Eye (tissue), 1 donor: Measurements from ENCODE around the gene CFAP46.

Experiments
- DNase-seq: peaks from one replicate; pipeline ENCODE4 v3.0.0-alpha.2; 2015

Gene CFAP46

DNA sequence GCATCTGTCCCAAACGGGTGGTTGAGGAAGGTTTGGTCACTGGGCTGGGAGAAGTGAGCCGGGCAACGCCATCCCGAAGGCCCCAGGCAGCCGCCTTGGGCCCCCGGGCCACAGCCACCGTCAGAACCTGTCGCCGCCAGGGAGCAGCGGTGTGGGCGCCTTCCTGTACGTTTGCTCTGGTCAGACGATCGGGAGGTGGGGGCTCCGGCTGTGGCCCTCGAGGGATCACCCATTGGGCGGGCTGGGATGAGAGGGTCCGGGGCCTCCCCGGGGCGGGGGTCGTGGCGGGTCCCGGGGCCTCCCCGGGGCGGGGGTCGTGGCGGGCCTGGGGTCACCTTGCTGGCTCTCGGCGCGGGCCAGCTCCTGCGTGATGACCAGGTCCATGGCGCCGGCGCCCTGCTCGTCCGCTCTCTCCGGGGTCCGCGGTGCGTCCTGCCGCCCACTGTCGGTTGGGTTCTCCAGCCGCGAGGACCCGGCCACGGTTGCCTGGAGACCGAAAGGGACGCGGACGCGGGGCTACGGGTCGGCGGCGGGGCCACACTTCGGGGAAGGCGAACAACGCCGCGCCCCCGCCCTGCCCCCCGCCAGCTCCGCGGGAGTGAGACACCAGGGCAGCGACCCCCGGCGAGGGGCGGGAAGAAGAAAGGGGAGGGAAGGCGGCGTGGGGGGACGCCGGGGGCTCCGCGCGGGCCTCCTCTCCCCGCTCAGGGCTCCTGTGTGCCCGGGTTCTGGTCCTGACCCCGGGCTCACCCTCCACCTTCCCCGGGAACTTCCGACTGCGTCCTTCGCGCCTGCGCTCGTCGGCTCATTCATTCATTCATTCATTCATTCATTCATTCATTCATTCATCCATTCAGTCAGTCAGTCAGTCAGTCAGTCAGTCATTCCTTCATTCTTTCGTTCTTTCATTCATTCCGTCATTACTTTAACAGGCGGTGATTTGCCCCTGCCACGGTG is at the start of gene CFAP46:
Gene CFAP46, minus strand, starts transcription at position 470 of the 957 bp plus-strand sequence. Its CDS starts 86 bp downstream, at position 384.
- DNase-seq: peak; percentile 91

DNA sequence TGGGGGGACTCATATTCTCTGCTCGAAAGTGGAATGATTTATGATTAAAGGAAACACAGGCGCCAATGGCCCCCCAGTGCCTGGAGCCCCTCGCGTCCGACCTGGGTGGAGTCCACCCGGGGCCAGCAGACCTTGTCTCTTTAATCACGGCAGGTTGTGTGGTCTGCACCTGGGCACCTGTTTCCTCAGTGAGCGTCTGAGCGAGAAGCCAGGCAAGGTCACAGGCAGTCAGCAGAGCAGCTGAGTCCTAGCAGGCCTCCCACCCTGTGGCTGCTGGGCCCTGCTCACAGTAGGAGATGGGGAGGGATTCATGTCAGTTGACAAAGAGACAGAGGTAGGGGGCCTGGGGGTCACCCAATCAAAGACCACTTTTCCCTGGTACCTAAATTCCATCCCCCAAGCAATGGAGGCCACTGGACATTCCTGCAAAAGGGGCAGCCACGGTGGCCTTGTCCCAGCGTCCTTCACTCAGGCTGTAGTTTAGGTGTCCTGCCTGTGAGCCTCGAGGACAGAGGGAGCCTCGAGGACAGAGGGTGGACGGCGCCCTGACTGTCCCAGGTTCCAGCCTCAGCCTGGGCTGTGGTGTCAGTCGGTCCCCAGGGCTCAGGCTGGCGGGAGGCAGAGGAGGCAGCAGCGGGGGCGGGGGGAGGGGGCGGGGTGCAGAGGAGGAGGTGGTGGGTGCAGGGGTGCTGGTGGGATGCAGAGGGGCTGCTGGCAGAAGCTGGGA is 49.5 kb upstream of the CFAP46 start:
- DNase-seq: no peak

DNA sequence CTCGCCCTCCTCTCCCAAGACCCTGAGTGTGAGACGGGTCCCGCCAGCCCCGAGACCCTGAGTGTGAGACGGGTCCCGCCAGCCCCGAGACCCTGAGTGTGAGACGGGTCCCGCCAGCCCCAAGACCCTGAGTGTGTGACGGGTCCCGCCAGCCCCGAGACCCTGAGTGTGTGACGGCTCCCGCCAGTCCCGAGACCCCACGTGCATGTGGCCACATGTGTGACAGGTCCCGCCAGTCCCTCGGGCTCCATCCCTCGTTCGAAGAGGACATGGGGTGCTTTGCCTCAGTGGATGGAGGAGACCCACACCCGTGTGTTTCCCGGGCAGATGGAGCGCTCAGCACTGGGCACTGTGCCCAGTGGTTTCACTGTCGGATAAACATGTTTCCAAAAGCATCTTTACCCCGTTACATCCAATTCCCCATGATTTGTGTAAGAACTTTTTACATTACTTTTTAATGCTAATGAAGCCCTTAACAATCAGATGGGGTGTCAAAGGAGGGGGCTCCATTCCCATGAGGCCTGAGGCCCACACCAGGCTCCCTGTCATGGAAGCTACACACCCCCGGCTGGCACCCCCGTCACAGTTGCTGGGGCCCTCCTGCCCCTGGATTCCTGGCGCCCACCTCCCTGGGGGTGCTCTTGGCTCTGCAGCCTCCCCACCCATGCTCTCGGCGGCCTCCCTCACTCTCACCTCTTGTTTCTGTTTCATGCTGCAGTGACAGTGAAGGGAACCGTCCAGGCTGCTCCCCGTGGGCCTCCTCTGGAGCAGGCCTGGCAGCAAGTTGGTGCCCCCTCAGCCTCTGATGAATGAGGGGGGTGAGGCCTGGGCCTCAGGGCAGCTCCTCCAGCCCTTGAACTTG is 48.5 kb upstream of the CFAP46 start:
- DNase-seq: no peak

DNA sequence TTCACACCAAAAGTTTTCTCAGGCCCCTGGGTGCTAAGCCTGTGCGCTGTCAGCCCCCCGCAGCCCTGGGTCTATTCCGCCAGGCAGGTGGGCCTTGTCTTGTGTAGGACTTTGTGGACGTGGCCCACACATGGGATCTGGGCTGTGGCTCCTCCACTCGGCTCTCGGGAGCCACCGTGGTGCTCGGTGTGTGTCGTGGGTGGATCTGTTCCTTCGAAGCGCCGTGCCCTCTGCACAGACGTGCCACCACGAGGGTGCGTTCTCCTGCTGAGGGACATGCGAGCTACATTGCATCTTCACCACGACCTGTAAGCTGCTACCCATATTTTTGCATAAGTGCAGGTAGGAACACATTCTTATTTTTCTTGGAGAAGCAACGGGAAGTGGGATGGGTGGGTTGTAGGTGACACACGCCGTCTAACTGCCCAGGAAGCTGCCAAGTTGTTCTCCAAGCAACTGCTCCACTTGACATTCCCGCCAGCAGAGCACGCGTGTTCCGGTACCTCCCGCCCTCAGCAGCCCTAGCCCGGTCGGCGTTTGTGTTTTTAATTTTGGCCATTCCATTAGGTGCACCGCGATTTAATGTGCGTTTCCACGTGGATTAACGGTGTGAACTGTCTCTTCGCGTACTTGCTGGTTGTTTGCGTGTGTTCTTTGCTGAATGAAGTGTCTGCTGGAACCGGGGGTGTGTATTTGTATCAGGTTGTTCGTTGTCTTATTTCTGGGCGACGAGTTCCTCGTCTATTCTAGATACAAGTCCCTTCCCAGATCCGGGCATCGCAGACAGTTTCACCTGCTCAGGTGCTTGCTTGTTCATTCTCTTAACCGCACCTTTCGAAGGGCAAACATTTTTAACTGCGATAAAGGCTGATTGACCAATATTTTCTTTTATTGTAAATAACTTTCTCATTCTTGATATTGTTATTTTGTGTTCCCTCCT is 47.4 kb upstream of the CFAP46 start:
- DNase-seq: no peak

DNA sequence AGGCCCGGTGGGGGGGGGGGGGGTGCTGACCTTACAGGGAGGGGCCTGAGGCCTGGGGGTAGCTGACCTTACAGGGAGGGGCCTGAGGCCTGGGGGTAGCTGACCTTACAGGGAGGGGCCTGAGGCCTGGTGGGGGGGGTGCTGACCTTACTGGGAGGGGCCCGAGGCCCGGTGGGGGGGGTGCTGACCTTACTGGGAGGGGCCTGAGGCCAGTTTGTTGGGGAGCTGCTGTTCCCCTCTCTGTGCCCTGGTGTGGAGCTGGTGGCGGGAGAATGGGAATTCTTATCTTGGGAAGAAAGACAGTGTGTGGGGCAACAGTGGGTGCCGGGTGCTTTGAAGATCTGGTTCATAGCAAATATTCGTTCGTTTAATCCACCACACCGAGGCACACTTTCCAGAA is 46.6 kb upstream of the CFAP46 start:
- no peak for DNase-seq

DNA sequence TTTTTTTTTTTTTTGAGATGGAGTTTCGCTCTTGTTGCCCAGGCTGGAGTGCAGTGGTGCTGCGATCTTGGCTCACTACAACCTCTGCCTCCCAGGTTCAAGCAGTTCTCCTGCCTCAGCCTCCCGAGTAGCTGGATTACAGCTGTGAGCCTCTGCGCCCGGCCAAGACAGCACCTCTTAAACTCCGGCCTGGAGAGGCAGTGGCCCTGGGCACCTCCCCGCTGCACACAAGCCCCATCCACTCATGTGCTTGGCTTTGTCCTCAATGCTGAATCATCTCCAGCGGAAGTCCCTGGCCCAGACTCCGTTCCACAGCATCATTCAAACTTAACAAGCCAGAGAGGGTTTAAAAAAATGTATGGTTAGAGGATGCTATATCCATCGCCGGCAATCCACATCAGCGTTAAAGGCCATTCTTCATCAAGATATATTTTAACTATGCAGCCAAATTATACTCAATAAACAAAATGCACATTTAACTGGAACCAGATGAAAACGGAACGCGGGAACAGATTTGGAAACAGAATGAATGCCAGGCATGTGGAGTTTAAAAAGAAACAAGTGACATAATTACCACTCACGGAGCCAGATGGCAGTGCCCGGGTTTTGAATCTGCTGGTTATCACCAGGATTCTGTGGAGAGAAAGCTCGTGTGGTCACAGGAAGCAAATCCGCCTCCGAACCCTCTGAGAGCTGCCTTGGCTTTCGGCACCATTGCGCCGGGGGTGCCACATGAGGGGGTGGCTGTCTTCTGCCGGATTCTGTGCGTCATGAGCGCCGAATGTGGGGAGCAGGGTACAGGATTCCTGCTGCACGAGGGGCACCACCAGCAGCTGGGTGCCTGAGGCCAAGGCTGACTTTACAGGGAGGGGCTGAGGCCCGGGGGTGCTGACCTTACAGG is 45.6 kb upstream of the CFAP46 start:
- DNase-seq: peak; percentile 73

DNA sequence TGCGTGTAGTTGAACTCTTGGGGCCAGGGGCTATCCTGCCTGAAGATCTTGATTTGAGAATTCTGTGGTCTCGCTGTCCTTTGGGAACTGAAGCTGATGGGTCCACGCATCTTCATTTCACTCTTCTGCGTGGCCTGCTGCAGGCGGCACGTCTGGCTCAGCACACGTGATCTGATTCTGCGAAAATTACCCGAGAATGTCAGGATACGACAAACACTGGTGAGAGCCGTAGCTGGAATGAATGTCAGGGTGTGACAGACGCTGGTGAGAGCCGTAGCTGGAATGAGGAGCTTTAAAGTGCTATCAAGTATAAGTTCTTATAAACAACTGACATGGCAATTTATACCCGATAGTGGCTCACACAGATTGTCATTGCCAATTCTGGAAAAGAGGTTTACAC is 44.6 kb upstream of the CFAP46 start:
- DNase-seq: no peak

DNA sequence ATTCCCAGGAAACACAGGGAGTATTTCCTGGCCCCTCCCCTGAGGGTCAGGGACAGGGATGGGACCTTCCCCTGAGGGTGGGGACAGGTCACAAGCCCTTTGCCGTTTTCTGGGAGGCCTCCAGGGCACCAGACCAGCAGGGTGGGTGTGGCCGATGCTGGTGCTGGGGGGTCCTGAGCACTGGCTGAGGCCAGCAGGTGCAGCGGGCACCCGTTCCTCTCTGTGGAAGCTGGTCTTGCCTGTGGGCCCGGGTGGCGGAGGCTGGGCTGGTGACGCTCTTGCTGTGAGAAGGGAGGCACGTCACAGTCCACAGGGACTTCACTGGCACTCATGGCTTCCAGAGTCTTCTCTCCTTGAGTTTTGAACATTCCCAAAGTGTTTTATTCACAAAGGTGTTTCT is 44.2 kb upstream of the CFAP46 start:
- DNase-seq: no peak

DNA sequence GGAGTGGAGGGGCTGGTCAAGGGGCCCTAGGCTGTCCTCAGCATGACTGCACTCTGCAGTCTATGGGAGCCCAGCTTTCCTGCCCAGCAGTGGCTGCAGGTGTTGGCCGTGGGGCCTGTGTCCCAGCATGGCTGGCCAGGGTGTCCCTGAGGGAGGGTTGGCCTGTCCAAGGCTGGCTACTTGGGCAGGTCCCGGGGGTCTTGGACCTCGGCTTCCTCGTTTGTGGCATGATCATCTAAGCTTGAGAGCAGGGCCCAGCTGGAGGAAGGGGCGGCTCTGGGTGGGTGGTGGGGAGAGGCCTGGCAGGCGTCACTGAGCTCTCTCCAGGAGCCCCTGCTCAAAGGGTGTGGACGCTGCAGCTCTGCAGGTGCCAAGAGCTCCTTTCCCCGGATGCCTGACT is 43.7 kb upstream of the CFAP46 start:
- no peak for DNase-seq

DNA sequence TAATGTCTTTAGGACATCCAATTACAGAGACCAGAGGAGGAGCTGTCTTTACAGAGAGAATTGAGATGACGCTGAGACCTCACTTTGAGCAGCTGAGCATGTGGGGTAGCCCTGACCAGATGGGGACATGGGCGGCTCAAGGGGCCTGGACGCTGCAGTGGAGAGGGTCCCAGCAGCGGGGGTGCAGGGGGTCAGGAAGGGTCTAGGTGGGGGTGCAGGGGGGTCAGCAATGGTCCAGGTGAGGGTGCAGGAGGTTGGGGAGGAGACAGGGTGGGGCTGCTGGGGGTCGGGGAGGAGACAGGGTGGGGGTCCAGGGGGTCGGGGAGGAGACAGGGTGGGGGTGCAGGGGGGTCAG is 43.2 kb upstream of the CFAP46 start:
- DNase-seq: no peak

DNA sequence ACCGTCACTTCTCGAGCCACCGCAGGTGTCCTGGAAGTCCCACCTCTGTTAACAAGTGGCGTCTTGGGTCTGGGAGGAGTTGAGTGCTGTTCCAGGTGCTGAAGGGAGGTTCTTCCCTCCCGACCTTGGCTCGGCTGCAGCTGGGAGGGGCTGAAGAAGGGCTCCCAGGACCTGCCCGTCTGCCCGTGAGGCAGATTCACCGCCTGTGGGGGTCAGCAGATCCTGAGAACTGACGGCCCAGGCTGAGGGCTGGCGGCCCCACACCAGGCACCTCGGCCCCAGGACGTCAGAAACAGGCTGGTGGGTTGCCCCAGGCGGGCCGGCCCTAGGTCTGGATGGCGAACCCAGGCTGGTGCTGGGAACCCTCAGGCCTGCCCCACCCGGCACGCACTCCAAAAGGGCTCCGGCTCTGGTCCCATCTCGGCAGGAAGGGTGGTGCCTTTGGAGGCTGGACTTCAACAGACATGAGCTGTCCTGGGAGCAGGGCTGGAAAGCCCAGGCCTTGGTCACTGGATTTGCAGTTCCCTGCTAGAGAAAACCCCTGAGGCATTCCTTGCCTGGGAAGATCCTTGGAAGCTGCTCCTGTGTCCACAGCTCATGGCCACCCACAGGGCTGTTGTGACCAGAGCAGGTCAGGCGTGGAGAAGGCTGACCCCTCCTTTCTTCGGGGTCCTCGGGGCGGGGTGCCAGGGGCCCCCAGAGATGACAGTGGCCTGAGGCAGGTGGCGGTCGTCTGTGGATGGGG is 42.6 kb upstream of the CFAP46 start:
- DNase-seq: no peak

DNA sequence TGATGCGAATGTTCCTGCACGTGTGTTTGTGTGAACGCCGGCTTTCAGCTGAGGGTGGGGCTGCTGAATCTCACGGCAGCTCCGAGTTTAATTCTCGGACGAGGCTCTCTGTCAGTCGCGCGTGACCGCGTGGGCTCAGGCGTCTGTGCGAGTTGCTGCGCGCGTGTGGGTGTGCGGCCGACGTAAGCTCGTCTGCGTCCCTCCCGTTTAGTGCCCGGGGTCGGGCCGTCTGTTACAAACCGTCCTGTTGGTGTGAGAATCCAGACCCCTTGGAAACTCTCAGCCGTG is 41.6 kb upstream of the CFAP46 start:
- no peak for DNase-seq

DNA sequence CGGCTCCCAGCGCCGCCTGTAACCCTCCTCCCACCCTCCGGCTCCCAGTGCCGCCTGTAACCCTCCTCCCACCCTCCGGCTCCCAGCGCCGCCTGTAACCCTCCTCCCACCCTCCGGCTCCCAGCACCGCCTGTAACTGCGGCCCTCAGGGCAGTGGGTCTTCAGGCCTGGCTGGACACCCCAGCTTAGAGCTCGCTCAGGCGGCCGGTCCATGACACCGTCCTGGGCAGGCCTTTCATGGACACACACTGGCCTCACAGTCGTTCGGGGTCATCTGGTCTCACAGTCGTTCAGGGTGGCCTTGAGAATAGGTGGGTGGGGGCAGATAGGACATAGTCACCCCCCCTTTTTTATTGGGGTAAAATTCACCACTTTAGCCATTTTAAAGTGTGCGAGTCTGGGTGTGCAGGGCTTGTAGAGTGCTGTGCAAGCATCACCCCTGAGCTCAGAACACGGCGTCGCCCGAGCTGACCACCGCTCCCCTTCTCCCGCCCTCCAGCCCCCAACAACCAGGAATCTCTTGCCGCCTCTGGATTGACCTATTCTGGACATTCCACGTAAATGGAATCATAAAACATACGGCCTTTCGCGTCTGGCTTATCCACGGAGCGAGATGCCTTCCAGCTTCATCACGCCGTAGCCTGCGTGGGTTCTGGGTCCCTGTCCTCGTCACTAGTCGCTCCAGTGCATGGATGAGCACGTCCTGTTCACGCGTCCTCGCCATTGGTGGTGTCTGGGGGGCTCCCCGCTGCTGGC is 41.1 kb upstream of the CFAP46 start:
- no peak for DNase-seq

DNA sequence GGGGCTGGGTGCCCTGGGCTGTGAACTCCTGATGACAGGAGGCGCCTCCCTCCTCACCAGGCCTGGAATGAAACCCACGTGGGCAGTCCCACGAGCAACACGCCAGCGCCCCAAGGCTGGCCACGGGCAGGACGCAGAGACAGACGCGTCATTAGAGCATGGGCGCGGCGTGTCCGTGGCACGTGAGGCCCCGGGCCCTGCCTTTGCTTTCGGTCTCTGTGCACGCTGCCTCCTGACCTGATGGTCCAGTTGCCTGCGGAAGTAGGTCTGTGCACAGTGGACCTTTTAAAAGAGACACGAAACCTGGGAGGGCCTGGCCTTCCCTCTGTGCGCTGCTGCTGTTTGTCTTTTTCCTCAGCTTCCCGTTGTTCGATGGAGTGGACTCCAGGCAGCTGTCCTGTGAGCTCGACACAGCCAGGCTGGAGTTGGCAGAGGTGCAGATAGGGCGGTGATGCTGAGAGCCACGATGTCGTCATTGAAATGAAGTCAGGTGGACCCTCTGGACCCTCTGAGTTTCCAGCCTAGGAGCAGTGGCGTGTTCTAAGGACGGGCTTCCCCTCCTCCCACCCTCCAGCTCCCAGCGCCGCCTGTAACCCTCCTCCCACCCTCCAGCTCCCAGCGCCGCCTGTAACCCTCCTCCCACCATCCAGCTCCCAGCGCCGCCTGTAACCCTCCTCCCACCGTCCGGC is 40.1 kb upstream of the CFAP46 start:
- DNase-seq: no peak

DNA sequence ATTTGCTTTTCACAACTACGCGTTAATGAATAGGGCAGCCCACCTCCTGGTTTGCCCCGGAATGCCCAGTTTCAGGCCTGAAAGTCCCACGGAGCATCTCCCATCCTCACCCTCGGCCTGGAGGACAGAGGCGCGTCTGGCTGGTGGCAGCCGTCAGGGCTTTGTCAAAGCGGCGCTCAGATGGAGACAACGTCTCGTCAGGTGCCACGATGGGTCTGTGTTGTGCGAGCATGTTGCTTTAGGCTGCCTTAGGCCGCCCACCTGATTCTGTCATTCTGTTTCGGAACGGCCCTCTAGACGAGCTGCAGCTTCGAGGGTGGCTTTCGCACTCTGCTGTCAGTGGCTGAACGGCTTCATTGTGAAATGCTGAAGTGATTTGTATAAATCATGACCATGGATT is 39.4 kb upstream of the CFAP46 start:
- no peak for DNase-seq

DNA sequence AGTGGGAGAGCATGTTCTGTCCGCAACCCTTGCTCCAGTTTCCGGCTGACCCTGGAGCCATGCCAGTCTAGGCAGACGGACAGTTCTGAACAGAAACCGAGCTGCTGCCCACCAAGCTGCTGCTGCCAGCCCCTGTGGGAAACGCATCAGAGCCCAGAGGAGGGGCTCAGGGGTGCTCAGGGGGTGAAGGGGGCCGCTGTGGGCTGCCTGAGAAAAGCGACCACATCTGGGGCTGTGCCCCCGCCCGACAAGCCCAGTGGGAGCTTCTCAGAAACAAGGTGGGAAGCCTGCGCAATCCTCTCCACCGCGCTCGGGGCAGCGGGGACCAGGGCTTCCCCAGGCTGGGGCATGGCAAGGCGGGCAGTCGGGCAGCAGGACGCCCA is 38.8 kb upstream of the CFAP46 start:
- DNase-seq: no peak

DNA sequence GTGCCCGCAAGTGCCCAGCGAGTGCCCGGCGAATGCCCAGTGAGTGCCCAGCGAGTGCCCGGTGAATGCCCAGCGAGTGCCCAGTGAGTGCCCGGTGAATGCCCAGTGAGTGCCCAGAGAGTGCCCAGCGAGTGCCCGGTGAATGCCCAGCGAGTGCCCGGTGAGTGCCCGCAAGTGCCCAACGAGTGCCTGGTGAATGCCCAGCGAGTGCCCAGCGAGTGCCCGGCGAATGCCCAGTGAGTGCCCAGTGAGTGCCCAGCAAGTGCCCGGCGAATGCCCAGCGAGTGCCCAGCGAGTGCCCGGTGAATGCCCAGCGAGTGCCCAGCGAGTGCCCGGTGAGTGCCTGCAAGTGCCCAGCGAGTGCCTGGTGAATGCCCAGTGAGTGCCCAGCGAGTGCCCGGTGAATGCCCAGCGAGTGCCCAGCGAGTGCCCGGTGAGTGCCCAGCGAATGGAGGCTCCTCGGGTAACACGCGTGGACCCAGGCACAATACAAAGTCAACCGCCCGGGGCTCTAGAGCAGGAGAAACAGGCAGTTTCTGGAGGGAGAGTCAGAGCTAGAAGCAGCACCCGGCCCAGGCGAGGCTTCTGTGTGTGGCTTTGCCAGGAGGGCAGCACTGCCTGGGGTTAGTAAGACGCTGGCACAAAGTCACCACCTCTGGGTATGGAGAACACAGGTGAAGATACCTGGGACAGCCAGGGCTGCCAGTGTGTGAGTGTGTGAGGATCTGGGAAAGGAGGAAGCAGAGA is 38.2 kb upstream of the CFAP46 start:
- DNase-seq: no peak
